Cerebellar cortex (tissue), 1 donor: Measurements from ENCODE around the gene TRMO.
A peak's percentile ranks its signal among the peaks of the same experiment; 100 is the strongest.

Experiments
- DNase-seq: peaks from one replicate; pipeline ENCODE4 v3.0.0-alpha.2; 2015; ENCODE audit warnings: low spot score

The TRMO gene

DNA sequence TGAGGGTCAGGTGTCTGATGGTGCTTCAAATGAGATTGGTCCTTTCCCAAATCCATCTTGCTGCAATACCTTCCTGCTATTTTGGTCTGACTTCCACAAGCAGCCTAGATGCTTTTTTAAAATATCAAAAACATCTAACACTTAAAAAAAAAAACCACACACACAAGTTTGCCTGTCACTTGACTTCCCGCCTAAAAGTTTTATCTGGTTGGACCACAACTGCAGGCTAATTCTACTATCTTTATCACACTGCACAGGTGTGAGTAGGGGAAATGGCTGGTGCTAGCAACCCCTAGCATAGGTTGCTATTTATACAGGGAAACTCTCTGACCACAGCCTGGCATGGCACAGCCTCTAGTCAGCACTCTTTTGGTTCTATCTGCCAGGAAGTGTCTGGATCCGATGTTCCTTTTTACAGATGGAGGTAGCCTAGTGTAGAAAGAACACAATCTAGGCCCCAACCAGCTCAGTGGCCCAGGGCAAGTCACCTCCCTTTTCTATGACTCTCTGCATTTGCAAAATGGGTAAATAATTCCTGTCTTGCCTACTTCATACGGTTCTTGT lies 15.9 kb upstream of the TRMO start, which contains the start of gene HEMGN:
Gene HEMGN, minus strand, starts transcription at position 92 of the 564 bp plus-strand sequence. Its CDS starts 36 bp downstream, at position 56.
- DNase-seq: no peak

DNA sequence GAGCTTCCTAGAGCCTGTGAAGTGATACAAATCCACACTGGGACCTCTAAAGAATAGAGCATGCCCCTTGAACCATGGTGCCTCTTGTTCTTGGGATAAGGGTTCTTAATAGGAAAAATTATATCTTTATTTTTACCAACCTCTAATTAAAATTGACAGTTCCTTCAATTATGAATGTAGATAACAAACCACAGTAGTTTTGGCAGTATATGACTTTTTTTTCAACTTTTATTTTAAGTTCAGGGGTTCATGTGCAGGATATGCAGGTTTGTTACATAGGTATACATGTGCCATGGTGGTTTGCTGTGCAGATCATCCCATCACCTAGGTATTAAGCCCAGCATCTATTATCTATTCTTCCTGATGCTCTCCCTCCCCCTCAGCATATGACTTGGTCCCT lies 14.7 kb upstream of the TRMO start:
- no peak for DNase-seq

DNA sequence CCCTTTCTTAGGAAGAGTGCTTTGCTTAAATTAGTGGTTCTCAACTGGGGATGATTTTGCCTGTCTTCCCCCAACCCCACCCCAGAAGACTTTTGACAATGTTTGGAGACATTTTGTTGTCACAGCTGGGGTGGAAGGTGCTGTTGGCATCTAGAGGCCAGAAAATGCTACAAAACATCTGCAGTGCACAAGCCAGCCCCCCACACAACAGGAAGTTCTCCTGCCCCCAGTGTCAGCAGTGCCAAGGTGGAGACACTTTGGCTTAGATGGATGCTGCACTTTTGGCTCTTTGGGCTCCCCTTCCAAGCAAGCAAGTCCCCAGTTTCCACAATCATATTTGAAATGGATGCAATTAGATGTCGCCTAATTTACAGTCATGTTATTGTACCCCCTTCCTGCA lies 13.0 kb upstream of the TRMO start:
- no peak for DNase-seq

DNA sequence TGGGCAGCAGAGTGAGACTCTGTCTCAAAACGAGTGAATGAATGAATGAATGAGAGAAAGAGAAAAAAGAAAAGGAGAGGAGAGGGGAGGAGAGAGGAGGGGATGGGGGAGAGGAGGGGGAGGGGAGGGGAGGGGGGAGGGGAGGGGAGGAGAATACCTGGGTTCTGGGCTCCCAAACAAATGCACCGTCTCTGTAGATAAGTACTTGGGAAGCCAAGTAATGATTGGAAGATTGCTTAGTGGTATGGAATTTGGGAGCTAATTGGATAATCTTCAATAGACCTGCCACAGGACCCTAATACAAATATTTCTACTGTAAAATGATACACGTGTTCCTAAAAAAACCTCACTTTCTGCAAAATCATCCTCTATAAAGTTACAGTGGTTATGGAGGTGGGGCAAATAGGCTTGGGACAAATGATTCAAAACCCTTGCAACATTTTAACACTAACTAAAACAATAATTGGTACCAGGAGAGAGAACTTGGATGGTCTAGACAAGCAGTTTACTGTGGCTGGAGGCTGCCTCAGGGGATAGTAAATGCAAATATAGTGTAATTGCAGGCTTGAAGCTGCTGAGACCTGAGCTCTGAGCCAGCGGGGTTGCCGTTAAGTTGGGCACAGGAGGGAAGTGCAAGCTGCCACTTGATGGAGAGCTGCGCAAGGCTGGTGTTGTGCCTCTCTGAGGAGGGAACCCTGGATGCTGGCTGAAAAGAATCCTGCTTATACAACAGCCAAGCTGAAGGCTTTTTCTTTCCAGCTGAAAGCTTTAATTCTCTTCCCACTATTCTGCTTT lies 12.2 kb upstream of the TRMO start:
- DNase-seq: no peak

DNA sequence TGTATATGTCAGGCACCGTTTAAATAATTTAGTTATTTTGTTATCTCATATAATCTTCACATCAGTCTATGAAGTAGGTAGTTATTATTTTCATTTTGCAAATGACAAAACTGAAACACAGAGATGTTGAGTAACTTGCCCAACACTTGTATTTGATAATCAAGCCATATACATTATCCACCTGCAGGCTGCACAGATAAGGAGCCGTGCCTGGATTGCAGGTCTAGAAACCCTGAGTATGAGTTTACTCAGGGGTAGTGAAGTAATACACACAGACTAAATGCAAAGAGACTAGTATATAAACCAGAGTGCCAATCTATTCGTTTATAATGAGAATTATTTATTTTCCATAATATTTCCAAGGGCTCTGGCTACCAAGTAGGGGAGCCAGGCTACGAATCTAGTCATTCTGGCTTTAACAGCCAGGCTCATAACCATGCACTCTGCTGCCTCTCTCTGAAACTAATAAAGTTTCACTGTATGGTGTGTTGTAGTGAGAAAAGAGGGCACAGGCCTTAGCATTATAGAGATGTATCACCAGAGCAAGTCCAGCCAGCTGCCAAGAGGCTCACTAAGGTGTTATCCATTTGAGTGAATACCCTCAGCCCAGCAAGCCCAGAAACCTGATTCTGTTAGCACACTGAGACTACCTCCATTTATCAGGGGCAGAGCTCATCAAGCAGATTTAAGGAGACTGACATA lies 11.1 kb upstream of the TRMO start:
- no peak for DNase-seq

DNA sequence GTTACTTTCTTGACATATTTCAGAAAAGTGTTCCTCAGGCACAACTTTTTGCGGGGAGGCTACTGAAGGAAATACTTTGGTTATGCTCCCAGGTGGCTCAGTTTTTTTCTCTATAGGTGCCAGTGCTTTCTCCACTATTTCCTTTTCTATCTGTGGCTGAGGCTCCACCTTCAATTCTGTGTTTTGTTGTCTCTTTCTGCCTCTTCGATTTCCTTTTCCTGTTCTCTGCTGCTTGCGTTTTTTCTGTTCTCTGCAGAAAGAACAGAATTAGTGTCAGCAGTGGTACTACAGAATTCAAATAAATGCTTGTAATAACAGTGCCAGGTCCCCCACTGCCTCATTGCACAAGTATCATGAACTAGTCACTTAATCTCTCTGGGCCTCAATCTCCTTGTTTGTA lies 8.7 kb upstream of the TRMO start:
- DNase-seq: no peak

DNA sequence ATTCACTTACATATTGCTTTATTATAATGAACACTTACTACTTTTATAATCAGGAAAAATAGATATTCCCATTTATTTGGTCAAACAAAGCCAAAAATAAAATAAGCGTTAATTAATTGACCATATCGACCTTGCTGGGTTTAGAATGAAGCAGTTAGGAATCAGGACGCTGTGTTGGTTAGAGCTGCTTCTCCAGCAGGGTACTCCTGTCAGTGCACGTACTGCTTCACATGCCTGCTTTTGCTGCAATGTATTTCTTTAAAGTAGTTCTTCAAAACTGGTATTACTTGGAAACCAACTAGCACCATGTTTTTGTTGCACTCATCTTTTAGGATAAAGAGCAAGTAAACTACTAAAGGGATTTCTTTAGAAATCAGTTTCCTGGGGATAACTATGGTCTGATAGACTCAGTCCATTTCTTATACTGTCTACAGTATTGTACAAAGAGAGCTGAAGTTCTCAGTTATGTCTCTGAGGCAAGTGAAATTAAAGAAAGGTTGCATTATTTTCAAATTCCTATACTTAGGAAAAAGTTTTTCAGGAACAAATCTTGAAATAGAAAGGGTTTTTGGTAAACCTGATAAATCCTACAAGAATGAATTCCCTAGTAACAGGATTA lies 6.8 kb upstream of the TRMO start:
- DNase-seq: no peak

DNA sequence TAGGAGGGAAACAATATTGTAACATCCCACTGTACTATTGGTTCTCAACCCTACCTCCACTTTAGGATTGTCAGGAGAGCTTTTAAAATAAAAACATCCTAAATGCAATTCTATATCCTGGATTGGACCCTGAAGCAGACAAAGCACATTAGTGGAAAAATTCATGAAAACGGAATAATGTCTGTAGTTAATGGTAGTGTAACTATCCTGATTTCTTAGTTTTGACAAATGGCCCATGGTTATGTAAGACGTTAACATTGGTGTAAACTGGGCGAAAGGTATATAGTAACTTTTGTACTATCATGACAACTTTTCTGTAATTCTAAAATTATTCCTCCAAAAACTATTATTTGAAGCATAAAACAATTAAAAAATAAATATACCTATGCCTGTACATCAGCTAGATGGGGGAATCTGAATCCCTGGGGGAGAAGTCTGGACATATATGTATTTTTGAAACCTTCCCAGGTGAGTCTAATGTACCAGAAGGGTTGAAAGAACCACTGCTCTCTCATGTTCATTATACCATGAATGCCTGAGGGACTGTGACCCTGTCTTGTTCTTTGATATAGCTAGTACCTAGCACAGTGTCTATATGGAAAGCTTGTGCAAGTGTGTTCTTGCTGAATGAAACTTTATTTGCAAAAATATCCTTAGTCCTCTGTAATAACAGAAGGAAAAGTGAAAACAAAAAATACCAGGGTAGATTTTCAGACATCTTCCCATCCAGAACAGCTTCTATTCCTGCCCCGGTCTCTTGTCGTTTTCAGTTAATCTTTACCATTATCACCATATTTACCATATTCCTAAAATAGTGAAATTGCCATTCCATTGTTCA lies 3.4 kb upstream of the TRMO start:
- no peak for DNase-seq

DNA sequence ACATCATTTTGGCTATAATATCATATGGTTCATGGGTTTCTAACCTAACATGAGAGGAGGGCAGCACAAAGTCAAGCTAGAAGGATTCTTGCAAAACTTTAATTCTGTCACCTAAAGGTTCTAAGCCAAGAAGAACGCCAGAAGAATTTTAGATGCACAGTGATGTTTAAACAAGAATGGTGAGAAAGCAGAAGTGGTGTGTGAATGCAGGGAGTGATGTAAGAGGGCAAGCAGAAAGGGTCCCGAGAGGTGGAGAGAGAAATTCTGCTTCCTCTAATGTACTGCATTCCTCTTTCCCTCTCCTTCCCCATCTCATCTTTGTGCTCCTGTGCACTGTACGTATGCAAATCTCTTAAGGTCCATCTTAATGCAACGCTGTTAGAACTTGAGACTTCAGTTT lies 2.1 kb upstream of the TRMO start:
- no peak for DNase-seq

DNA sequence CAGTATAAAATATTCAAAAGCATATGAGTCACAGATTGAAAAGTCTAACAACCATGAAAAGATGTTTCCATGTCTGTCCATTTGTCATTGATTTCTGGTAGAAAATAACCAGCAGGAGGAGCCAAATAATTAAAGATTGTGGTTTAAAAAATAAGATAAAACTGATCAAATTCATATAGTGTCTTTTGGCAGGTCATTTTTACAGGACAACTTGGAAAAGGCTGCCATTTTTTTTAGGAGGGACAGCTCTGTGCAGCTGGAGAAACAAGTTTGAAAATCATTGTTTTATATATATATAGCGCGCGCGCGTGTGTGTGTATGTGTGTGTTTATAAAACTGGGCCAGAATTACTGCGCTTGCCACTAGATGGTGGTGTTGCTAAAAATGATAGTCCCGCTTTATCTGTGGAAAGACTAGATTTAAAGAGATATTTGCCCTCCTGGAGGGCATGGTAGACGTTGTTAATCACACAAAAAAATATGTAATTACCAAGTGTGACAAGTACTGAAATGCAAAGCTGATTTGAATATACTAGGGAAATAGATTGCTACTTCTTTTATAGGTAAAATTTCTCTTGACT lies 1.3 kb upstream of the TRMO start:
- peak; percentile 91 for DNase-seq

DNA sequence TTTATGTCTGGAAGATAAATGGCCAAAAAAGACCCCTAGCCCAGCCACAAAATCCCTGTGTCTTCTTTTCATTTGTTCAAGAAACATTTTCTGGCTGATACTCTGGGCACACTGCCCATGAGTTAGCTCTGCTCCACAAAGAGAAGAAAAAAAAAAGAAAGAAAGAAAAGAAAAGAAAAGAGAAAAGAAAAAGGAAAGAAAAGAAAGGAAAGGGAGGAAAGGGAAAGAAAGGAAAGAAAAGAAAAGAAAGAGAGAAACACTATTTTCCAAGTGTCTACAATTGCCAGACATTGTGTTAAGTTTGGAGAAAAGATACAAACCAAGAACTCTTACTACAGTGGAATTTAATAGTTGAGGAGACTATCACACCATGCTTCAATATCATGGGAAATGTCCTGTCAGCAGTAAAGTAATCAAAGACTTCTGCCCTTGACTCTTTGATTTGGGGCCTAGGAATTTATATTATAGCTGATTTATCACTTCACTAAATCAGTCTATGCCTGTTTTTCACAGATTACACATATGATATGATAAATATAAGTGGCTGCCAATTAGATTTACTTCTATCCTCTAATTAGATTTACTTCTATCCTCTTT lies 3.0 kb downstream of the TRMO start:
- DNase-seq: no peak

DNA sequence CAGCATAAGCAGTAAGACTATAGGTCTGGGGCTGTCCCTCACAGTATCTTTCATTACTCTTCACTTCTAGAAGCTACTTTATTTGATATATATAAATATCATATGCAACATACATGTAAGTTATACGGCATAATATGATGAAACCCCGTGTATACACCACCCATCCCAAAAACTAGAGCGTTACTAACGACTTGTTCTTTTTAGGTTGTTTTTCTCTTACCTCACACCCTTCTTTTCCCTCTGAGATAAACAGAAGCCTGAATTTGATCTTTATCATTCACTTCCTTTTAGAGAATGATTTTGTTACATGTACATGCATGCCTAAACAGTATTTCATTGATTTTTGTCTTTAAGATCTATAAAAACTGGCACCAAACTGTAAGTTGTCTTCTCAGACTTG lies 3.7 kb downstream of the TRMO start:
- no peak for DNase-seq

DNA sequence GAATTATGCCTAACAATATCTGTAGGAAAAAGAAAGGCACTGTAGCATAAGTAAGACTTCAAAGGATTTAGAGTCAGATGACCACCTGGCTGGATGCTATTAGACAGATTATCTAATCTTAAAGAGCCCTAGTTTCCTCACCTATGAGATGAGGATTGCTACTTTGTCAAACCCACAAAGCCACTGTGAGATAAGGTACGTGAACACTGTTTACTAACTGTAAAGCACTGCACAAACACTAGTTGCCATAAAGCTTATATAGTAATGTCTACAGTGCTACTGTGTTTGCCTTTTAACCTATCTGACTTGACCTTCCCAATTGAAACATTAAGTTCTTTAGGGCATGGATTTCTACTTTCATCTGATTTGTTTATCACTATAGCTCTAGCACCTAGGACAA lies 10.3 kb downstream of the TRMO start:
- DNase-seq: no peak

DNA sequence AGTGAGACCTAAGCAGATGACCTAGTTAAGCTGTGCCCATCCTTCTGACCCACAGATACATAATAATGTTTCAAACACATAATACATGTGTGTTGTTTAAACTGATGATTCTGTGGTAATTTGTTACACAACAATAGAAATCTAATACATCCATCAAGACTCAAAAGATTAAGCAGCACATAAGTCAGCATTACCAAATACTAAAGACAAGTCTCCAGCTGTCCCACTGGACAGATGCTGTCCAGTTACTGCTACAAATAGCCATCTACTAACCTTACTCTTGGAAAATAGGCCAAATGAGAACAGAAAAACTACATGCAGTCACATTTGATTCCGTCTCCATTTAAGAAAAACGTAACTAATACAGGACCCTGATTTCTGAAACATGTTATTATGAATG lies 10.8 kb downstream of the TRMO start:
- DNase-seq: no peak

DNA sequence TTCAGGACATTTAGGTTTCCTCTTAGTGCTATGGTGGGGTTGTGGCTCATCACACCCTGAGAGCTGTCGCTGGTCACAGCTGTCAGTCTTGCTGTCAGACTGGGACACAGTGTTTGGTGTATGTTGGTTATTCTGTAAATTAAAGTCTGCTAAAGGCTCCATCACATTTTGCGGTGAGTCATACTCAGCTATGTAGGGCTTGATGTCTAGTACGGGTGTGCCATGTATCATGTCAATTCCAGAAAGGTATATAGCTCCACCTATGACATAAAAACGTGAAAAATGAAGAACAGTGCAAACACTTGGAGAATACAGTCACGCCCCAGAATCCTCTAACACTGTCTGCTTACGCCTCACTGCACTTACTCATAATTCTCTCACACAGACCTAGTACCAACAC lies 11.9 kb downstream of the TRMO start:
- DNase-seq: no peak

DNA sequence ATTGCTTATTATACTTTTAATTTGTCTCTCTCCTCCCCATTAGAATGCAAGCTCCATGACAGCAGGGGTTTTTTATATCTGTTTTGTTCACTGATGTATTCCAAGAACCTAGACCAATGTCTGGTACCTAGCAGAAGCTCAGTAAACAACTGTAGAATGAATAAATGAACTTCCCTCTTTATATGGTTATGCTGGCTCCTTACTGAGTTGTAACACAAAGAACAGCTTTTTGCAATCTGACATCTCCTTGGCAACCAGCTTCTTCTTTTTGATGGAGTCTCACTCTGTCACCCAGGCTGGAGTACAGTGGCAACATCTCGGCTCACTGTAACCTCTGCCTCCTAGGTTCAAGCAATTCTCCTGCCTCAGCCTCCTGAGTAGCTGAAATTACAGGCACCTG lies 13.6 kb downstream of the TRMO start:
- no peak for DNase-seq

DNA sequence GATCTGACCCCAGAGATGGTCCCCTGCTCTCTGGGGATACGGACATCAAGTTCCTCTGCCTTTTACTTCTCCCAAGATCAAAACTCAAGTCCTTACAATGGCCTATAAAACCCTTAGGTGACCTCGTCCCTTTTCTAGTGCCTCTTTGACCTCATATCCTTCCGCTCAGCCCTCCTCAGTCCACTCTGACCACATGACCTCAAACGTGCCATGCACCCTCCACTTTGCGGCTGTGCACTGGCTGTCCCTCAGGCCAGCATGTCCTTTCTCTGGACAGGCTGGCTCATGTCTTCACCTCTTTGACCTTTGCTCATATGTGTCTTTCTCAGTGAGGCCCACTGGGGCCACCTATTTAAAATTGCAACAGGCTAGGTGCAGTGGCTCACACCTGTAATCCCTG lies 14.7 kb downstream of the TRMO start:
- DNase-seq: no peak

DNA sequence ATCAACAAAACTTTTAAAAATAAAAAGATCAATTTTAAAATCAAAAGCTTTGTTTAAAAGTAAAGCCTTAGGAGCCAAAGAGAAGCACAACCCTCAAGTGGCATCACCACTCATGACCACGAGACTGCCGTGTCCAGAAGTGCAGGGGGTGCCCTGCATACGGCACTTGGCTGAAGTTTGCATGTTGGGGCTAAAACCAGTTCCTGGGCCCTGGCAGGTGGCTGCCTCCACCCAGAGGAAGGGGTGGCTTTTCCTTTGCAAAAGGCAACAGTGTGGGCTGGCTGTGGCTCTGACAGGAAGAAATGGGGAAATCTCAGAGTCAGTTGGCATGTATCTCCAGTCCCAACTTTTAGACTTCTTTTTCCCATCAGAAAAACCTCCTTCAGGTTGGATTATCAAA lies 15.3 kb downstream of the TRMO start:
- DNase-seq: no peak

DNA sequence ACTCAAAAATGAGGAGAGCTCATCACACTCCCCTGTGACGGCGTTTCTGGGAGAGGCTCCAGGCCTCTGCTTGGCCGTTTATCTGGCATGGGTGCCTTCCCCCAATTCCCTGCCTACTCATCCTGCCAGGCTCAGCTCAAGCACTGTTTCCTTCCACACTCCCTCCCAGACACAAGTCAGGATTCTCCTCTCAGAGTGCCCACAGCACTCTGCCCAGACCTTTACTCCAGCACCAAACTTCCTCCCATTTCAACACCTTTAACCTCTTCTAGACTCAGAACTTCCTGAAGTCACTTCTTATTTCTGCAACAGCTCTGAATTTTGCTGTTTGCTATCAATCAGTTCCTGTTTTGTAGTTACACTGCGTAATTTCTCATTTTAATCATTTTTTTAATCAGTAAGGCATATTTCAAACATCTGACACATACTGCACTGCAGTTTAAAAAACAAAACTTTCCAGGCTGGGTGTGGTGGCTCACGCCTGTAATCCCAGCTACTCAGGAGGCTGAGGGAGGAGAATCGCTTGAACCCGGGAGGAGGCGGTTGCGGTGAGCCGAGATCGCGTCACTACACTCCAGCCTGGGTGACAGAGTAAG lies 16.0 kb downstream of the TRMO start:
- no peak for DNase-seq

DNA sequence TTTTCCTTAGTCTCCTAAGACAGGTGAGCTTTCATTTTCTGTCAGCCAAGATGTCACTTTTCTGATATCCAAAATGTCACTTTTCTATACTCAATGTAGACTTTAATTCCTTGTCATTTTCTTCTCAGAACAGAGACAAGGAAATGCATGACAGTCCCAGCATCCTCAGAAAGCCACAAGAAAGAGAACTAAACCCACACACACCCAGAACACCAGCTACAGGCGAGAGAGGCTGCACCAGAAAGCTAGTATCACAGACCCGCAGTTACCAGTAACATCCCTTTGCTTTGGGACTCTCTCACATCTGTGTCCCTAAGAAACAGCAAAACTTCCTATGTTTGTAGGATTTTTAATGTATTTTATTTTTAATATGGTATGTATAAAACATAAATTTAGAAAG lies 17.1 kb downstream of the TRMO start:
- no peak for DNase-seq

DNA sequence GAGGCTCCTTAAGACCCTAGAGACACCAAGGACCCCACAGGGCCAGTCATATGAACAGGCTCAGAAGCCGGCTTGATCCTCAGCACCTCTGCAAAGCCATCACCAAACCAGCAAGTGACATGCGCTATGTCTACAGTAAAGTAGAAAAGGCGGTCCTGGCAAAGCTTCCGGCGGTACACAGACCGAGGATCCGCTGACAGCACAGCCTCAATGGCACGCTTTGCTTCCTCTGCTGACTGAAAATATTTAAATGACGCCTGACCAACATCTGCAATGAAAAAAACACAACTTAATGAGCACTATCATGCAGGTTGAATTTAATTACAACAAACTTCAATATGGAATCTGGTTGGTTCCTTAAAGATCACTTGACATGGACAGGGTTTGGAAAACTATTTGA lies 17.6 kb downstream of the TRMO start:
- DNase-seq: no peak
